ENCODE results near the gene ZNF644. TPM values are rescaled to one million over a fixed set of nuclear protein-coding genes. Genes with fewer than 3 reads are reported as not detected.
"Not testable (repeated sequence)": the region's sequence is repeated elsewhere in the genome, so short reads cannot be mapped to it uniquely, and the experiment has no call there.

ZNF644 gene
- total RNA-seq, 8 experiments from 2014 or later = 33.9 to 125 (median 103) TPM

DNA sequence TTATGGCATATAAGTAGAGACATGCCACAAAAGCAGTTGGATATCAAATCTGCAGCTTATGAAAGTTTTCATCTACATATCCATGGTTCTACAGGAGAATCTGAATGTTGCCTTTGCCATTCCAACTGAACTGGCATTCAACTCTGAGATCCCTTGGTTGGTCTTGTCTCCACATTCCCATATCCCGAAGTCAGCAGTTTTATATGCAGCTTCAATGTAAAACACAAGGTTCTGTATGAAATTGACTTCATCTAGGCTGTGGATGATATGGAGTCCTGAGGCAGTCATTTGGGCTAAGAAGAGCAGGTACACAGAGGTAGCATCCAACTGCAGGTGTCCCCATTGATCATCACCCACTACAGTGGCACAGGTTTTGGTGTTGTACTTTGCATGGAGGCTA, 129.0 kb downstream of the ZNF644 start:
- H3K4me1 ChIP-seq (replicated peaks in 1 of 2); ATAC-seq (replicated peaks in 6 of 8); H3K27ac ChIP-seq; in situ Hi-C loops (cut with MboI; ENCODE audit: low pct_unique_long_range_greater_than_20kb in 2 of 9, low sequenced_read_pairs in 9 of 9, unreplicated experiment in 9 of 9); H3K4me3 ChIP-seq: not testable (repeated sequence)
- WGBS, 10 experiments = 80 to 100% methylated on average over 1 of the region's 1 CpG; no CpG with 5 or more reads in 8 of the 10 experiments

GRCh38 chr1:90892196-90892595, 129.6 kb downstream of the ZNF644 start:
- in situ Hi-C loops (cut with MboI; ENCODE audit: low pct_unique_long_range_greater_than_20kb in 2 of 9, low sequenced_read_pairs in 9 of 9, unreplicated experiment in 9 of 9); H3K4me1 ChIP-seq (replicated peaks in 1 of 2); ATAC-seq (replicated peaks in 6 of 8); H3K4me3 ChIP-seq; H3K27ac ChIP-seq: not testable (repeated sequence)
- no CpG with 5 or more reads among the region's 20 CpGs for WGBS, 10 experiments

GRCh38 chr1:90891756-90892155, 130.1 kb downstream of the ZNF644 start:
- in situ Hi-C loops (cut with MboI; ENCODE audit: low pct_unique_long_range_greater_than_20kb in 2 of 9, low sequenced_read_pairs in 9 of 9, unreplicated experiment in 9 of 9); ATAC-seq (replicated peaks in 6 of 8); H3K27ac ChIP-seq; H3K4me3 ChIP-seq; H3K4me1 ChIP-seq (replicated peaks in 1 of 2): not testable (repeated sequence)
- WGBS, 10 experiments = no CpG with 5 or more reads among the region's 28 CpGs

GRCh38 chr1:90882221-90882620, 139.6 kb downstream of the ZNF644 start:
- 0 to 83% (median 46%) methylated on average over 2 to 3 of the region's 3 CpGs for WGBS, 10 experiments
- no peak overlapping the region for H3K4me3 ChIP-seq
- no peaks in the 10 kb centered on the region for H3K4me1 ChIP-seq (replicated peaks in 1 of 2)
- ATAC-seq (replicated peaks in 6 of 8) = no peak
- in situ Hi-C loops (cut with MboI; ENCODE audit: low pct_unique_long_range_greater_than_20kb in 2 of 9, low sequenced_read_pairs in 9 of 9, unreplicated experiment in 9 of 9) = no loop called here
- H3K27ac ChIP-seq = no peak overlapping the region

DNA sequence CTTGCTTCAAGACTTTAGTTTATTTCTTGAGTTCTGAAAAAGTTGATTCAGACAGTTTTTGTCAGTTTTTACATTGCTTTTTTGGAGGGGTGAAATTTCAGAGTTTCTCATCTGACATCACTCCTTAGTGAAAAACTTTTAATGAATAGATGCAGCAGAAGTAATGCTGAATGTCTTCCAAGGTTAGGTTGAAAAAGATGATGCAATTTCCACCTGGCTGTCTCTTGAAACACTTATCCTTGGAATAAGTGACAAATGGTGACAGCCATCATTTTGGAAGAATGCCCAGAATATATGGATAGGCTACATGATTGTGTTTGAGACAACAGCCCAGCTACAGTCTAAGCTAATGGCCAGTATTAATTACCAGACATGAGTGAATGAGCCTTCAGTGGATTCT, 140.8 kb downstream of the ZNF644 start:
- Histone ChIP-seq H3K4me3 (no peak overlapping the region), H3K4me1 (replicated peaks in 1 of 2) (no peaks in the 10 kb centered on the region), H3K27ac (no peak overlapping the region)
- in situ Hi-C loops (cut with MboI; ENCODE audit: low pct_unique_long_range_greater_than_20kb in 2 of 9, low sequenced_read_pairs in 9 of 9, unreplicated experiment in 9 of 9) = no loop called here
- ATAC-seq (replicated peaks in 6 of 8) = no peak

DNA sequence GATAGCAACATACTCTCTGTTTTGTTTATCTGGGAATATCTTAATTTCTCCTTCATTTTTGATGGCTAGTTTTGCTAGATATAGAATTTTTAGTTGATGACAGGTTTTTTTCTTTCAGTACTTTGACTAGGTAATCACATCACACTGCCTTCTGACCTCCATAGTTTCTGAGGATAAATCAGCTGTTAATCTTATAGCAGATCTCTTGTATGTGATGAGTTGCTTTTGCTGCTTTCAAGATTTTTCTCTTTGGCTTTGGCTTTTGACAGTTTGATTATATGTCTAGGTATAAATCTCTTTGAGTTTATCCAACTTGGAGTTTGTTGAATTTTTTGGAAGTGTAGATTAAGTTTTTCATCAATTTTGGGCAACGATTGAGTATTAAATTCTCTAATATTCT, 142.6 kb downstream of the ZNF644 start:
- no peak for ATAC-seq (replicated peaks in 6 of 8)
- Histone ChIP-seq H3K27ac (no peak overlapping the region), H3K4me1 (replicated peaks in 1 of 2) (no peaks in the 10 kb centered on the region), H3K4me3 (no peak overlapping the region)
- 54 to 100% (median 85%) methylated on average over 1 of the region's 1 CpG; no CpG with 5 or more reads in 2 of the 10 experiments for WGBS, 10 experiments
- in situ Hi-C loops (cut with MboI; ENCODE audit: low pct_unique_long_range_greater_than_20kb in 2 of 9, low sequenced_read_pairs in 9 of 9, unreplicated experiment in 9 of 9) = no loop called here

DNA sequence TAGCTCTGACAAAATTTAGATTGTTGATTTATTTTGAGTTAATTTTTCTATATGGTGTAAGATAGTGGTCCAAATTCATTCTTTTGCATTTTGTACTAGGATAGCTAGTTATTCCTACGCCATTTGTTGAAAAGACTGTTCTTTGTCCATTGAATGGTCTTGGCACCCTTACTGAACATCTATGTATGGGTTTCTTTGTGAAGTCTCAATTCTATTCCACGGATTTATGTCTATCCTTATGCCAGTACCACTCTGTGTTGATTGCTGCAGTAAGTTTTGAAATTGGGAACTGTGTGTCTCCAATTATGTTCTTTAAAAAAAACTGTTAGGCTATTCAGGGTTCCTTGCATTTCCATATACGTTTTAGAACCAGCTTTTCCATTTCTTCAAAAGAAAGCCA, 145.7 kb downstream of the ZNF644 start:
- 0 to 88% (median 65%) methylated on average over 2 to 3 of the region's 3 CpGs for WGBS, 10 experiments
- no peak overlapping the region for H3K4me3 ChIP-seq
- no peaks in the 10 kb centered on the region for H3K4me1 ChIP-seq (replicated peaks in 1 of 2)
- ATAC-seq (replicated peaks in 6 of 8) = no peak
- in situ Hi-C loops (cut with MboI; ENCODE audit: low pct_unique_long_range_greater_than_20kb in 2 of 9, low sequenced_read_pairs in 9 of 9, unreplicated experiment in 9 of 9) = no loop called here
- H3K27ac ChIP-seq = no peak overlapping the region

Measured in motor neuron (in vitro differentiated cells).